WERI-Rb-1 (cell line): ENCODE results near the gene SULT2B1.

ENCODE experiments used
- DNase-seq: peaks from one replicate; pipeline ENCODE4 v3.0.0-alpha.2; 2020
- H3K27ac ChIP-seq: fragments of 250-450 bp; sonication (Bioruptor Pico); 2 replicates; pipeline ENCODE4 v1.5.1; 2020; ENCODE audit warnings: mild to moderate bottlenecking, moderate library complexity
- H3K27me3 ChIP-seq: fragments of 250-450 bp; sonication (Bioruptor Pico); 2 replicates; pipeline ENCODE4 v1.5.1; 2021; ENCODE audit warnings: mild to moderate bottlenecking, low read depth, moderate library complexity; ENCODE audit not compliant: insufficient read depth, severe bottlenecking
- H3K36me3 ChIP-seq: fragments of 250-450 bp; sonication (Bioruptor Pico); 2 replicates; pipeline ENCODE4 v1.5.1; 2020; ENCODE audit warnings: mild to moderate bottlenecking, moderate library complexity
- H3K4me3 ChIP-seq: 2 replicates; pipeline ENCODE4 v1.5.1; 2011; ENCODE audit warnings: low read depth, mild to moderate bottlenecking, control low read depth, low read length
- H3K9me3 ChIP-seq: fragments of 250-450 bp; sonication (Bioruptor Pico); 2 replicates; pipeline ENCODE4 v1.5.1; 2021; ENCODE audit warnings: mild to moderate bottlenecking, moderate library complexity; ENCODE audit not compliant: severe bottlenecking
- CTCF ChIP-seq: IDR thresholded peaks from 2 replicates; pipeline ENCODE4 v1.5.1; 2011; ENCODE audit warnings: low read depth, mild to moderate bottlenecking, control low read depth, inconsistent platforms, low read length

SULT2B1 gene

DNA sequence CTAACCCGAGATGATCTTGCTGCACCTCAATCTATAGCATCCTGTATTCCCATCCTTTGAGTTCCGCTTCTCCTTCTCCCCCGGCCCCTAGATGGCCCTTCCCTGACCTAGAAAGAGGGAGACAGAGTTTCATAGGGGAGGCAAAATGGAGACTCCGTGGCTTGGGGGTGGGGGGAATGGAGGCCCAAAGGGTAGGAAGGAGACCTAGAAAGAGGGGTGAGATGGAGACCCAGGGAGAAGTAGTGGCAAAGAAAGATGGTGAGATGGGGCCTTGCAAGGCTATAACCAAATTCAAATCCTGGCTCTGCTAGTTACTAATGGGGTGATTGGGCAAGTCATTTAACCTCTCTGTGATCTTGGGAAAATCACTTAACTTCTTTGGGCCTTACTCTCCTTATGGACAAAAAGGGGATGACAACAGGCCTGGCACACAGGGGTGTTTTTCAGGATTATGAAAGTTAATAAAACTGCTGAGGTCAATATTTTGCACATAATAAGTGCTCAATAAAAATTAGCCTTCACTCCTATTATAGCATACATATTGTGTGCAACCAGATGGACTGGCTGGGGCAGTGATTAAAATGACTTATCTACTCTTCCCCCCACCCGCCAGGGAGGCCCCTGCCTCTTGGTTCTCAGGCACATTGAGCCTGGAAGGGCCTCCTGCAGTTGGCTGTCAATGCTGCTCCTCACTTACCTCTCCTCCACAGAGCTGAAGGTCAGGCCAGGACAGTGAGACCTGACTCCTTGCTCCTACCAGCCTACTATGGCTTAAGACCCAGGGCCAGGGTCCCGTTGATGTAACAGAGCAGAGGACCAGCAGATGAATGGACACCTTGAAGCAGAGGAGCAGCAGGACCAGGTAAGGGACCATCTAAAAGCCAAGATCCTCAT lies 68.0 kb downstream of the SULT2B1 start:
- H3K27me3 ChIP-seq, result no peaks in the 10 kb centered on the region
- H3K9me3 ChIP-seq, result no peaks in the 10 kb centered on the region
- peaks cover 39% of the 10 kb centered on the region for H3K36me3 ChIP-seq
- TF ChIP-seq CTCF, result no peak
- peak overlapping the region; percentile 97 for H3K4me3 ChIP-seq
- DNase-seq, result no peak
- peak overlapping the region; percentile 86 for H3K27ac ChIP-seq

DNA sequence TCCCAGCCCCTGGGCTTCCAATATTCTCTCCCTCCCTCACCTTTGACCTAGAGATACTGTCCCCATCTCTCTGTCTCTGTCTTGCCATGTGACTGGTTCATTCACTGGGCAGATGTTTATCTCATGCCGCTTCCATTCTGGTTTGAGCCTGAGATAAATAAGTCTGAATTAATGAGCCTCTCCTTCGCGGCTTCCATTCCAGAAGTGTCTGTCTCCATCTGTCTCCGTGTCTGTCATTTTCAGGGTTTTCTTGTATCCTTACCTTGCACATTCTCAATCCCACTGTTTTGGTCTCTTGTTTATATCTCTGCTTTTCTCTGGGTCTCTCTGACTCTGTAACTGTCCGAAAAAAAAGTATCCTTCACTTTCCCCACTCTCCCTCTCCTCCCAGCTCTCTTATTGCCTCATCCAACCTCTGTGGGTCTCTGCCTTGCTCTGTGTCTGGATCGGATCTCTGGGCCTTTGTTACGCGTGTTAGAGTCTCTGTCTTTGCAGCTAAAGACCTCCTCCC lies 71.6 kb downstream of the SULT2B1 start:
- peak overlapping the region; percentile 54 for H3K4me3 ChIP-seq
- DNase-seq, result no peak
- no peak for TF ChIP-seq CTCF
- H3K27me3 ChIP-seq, result no peaks in the 10 kb centered on the region
- no peaks in the 10 kb centered on the region for H3K9me3 ChIP-seq
- peaks cover 12% of the 10 kb centered on the region for H3K36me3 ChIP-seq
- H3K27ac ChIP-seq, result peak overlapping the region; percentile 83

DNA sequence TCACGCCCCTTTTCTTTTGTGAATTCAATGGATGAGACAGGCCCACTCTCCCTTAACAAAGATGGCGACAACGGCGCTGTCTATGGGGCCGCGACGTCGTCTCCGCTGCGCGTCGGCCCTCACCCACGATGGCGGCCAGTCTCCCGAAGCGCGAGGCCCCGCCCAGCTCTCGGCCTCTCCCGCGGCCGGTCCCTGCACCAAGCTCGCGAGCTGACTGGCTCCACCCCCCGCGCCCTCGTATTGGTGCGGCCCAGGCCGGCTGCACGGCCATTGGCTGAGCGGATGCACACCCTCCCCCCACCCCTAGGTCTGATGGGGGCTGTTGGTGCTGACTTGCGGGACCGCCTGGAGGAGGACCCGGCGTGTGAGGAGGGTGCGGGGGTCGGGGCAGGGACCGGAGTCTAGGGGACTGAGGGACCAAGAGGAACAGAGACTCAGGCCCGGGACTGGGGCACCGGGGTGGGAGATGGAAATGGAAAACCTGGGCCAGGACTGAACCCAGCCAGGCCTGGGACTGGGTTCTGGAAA lies 72.2 kb downstream of the SULT2B1 start:
- H3K4me3 ChIP-seq, result peak overlapping the region; percentile 56
- H3K36me3 ChIP-seq, result peaks cover 12% of the 10 kb centered on the region; the same call in 1 of the 2 replicates
- DNase-seq, result peak; percentile 99
- H3K27ac ChIP-seq, result peak overlapping the region; percentile 85
- TF ChIP-seq CTCF, result no peak
- H3K9me3 ChIP-seq, result no peaks in the 10 kb centered on the region
- H3K27me3 ChIP-seq, result no peaks in the 10 kb centered on the region

DNA sequence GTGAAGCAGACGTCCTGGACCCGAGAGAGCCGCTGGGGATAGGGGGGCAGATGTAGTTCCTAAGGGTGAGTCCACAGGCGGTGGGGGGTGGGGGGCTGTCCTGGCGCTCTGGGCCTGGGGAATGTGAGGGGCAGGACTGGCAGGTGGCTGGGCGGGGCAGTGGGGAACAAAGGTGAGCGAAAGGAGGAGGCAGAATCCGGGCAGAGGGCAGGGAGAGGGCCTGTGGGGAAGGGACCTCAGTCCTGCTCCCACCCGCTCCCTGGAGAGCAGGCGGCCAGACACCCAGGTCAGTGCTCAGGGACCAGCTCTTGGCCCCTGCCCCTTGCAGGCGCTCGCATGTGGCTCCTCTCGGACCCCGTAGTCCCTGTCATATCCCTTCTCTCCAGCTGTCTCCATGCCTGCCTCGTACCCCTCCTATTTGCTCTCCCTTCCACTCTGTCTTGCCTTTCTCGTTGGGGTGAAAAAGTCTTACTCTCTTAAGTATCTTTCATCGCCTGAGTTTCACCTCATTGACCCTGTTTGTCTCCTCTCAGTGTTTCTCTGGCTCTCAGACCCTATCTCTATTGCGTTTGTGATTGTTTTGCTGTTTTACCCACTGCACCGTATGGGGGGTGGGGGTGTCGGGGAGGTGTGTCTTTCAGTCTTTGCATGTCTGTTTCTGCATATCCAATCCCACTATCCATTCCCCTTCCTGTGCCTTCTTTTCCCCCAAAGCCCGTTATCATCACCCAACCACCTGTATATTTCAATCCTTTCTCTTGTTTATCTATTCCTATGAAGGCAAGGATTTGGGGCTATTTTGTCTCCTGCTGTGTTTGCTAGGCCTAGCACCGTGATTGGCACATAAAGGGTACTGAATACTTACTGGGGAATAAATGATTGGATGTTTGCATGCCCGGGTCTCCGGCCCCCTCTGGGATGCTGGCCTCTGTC lies 73.1 kb downstream of the SULT2B1 start:
- Histone ChIP-seq H3K27me3 (no peaks in the 10 kb centered on the region), H3K36me3 (peaks cover 20% of the 10 kb centered on the region), H3K4me3 (peak overlapping the region; percentile 56), H3K27ac (peak overlapping the region; percentile 85), H3K9me3 (no peaks in the 10 kb centered on the region)
- no peak for TF ChIP-seq CTCF
- peak; percentile 58 for DNase-seq

DNA sequence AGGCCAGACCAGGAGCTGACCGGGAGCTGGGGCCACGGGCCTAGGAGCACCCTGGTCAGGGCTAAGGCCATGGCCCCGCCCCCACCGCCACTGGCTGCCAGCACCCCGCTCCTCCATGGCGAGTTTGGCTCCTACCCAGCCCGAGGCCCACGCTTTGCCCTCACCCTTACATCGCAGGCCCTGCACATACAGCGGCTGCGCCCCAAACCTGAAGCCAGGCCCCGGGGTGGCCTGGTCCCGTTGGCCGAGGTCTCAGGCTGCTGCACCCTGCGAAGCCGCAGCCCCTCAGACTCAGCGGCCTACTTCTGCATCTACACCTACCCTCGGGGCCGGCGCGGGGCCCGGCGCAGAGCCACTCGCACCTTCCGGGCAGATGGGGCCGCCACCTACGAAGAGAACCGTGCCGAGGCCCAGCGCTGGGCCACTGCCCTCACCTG lies 73.9 kb downstream of the SULT2B1 start:
- no peak for TF ChIP-seq CTCF

More for the DNA sequence above, 73.9 kb downstream of the SULT2B1 start:
- no peak overlapping the region for H3K4me3 ChIP-seq
- H3K27me3 ChIP-seq, result no peaks in the 10 kb centered on the region
- no peak overlapping the region for H3K27ac ChIP-seq
- no peaks in the 10 kb centered on the region for H3K9me3 ChIP-seq
- DNase-seq, result no peak
- H3K36me3 ChIP-seq, result peaks cover 29% of the 10 kb centered on the region
